GM12873 (cell line): ENCODE data around the gene ARID2.

Experiments
- TF ChIP-seq, protein P1 (sequence below): IDR thresholded peaks from 2 replicates; pipeline ENCODE4 v1.5.1; 2012; ENCODE audit warnings: low read depth, mild to moderate bottlenecking, moderate library complexity, low read length, control low read depth; ENCODE audit not compliant: insufficient read depth; ENCODE audit errors: missing control alignments

The ARID2 gene

DNA sequence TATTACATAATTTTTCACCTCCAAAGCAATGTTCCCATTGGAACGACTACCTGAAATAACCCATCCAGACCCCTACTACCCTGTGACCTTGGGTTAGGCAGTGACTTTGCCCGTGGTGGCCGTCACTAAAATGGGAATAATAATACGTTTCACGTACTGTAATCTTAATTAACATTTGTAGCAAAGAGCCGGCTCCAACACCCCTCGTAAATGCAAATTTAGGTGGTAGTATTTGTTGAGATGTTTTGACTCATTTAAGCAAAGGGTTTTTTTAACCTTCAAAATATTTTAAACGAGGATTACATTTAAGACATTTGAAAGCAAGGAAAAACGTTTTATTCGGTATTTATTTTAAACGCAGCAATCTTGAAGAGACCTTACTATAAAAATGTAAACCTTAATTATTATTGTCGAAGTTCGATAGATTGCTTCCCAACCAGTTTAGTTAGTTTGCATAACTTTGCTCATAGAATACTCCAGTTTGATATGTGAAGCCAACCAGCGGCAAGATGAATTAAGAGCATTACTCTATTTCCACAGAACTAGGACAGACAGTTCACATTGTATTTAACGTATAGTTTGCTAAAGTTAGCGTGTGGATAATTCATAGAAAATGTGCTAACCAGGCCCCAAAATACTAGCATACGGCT, 1.4 kb upstream of the ARID2 start:
- TF ChIP-seq, protein P1, sequence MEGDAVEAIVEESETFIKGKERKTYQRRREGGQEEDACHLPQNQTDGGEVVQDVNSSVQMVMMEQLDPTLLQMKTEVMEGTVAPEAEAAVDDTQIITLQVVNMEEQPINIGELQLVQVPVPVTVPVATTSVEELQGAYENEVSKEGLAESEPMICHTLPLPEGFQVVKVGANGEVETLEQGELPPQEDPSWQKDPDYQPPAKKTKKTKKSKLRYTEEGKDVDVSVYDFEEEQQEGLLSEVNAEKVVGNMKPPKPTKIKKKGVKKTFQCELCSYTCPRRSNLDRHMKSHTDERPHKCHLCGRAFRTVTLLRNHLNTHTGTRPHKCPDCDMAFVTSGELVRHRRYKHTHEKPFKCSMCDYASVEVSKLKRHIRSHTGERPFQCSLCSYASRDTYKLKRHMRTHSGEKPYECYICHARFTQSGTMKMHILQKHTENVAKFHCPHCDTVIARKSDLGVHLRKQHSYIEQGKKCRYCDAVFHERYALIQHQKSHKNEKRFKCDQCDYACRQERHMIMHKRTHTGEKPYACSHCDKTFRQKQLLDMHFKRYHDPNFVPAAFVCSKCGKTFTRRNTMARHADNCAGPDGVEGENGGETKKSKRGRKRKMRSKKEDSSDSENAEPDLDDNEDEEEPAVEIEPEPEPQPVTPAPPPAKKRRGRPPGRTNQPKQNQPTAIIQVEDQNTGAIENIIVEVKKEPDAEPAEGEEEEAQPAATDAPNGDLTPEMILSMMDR, result no peak

DNA sequence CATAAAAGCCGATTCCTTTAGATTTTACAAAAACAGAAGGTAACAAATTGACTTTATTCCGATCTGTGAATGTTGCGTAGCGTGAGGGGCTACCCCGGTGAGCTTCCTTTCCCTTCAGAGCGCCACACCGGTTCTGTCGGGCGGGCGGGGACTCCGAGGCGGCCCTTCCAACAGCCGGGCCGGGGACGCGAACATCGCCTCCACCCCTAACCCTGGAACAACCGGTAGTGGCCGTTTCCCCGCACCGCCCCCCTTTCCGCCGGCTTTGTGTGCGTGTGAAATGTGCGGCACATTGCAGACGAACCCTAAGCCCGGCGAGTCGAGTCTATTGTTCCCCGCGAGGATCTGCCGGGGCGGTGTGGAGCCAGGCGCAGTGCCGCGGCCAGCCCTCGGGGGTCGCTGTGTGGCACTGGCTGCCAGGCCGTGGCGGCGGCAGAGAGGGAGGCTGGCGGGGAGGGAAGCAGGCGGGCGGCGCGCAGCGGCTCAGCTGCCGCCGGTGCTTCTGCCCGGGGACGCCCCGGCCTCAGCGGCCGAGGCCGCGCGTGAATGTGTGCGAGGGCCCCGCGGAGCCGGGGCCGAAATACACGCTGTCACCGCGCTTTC, 775 bp upstream of the ARID2 start:
- TF ChIP-seq, protein P1, result peak; percentile 85

DNA sequence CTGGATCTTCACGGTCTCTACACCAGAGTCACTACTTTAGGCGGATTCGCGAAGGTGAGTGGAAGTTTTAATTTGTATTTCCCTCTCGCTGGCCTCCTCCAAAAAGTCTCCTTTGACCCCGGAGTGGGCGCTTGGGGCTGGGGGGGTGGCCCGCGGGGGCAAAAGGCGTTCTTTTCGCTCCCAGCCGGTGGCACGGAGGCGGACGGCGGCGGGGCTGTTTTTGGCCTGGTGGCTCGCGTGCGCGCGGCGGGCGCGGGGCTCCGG, 510 bp downstream of the ARID2 start:
- TF ChIP-seq, protein P1, result no peak

DNA sequence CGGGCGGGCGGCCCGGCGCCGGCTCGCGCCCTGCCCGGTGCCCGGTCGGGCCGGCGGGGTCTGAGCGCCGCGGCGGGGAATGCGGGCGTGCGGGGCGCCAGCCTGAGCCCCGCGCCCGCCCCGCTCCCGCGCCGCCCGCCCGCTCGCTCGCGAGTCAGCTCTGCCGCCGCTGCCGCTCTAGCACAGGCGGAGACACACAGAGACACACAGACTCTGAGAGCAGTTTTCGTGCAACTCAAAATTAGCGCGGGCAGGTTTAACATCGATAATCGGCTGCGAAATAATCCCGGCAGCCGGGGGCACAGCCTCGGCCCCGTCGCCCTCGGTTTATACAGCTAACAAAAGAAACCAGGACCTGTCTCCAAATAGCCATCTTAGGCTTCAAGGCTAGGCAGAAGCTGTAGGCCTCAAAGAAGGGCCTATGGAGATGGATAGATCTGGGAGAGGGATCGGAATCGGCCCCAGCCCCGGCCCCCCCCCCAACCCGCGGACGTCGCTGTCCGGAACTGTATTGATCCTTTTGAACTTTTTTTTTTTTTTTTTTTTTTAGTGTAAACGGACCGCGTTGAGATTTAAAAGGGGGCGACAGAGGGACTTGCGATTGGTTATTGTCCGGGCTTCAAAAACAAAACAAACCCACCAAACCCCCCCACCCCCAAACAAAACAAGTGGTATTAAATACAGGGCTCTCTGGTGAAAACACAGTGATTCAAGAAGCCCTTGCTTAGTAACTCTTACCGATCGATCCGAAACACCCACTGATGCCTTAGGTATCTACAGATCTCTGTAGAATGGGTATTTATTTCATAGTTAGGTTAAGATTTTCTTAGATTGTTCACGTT, 1.1 kb downstream of the ARID2 start:
- TF ChIP-seq, protein P1, result no peak

DNA sequence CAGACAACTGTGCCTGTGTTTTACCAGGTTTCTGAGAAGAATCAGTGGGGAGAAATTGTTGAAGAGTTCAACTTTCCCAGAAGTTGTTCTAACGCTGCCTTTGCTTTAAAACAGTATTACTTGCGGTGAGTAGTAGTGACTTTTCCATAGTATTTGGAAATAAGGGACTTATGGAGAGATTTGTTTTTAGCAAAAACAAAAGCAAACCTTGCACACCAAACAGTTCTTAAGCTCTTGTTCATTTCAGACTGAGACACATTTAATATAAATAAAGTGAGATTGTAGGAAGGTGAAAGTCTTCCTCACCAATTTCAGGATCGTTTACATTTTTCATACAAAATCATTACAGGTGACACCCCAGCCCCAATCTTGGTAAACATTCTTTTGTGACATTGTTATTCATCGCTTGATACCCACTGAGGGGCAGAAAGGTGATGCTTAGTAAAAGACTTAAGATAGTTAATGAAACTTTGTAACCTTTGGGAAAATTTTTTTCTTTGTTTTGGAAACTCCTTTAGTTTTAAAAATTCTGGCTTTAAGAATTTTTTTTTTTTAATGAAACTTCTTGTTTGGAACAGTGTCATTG, 1.8 kb downstream of the ARID2 start:
- TF ChIP-seq, protein P1, result no peak

DNA sequence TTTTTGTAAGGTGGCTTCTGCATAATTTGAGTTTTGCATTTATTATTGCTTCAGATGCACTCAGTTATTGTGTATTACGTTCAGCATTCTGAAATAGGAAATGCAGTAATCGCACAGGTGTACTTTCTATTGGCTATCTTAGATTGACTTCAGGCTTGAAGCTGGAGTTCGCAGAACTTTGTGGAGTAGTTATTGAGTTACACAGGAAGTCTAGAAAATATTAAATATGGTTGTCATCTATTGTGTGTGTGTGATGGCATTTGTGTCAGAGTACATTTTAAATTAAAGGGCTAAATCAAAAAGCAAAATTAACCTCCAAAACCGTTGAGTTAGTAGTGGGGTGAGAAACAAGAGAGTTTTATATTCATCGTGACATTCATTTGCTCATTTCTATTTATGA, 2.7 kb downstream of the ARID2 start:
- TF ChIP-seq, protein P1, result no peak

DNA sequence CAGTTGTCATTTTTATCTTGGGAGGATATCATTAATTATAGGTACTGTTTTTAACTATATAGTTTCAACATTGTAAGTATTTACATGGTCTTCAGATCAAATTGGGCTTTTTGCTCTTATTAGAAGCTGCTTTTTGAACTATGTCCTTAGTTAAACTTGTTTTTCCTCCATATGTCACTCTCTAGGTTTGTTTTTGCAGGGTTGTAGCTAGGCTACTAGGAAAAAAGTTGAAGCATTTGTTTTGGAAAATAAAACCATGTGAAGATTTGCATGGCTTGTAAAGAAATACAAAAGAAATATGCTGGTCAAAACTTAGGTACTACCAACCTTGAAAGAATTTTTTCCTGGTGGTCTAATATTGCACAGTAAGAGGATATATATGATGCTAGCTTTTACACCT, 3.4 kb downstream of the ARID2 start:
- TF ChIP-seq, protein P1, result no peak
